ENCODE results near the gene CPNE2.
"Not testable (repeated sequence)": the region's sequence is repeated elsewhere in the genome, so short reads cannot be mapped to it uniquely, and the experiment has no call there.

The CPNE2 gene

DNA sequence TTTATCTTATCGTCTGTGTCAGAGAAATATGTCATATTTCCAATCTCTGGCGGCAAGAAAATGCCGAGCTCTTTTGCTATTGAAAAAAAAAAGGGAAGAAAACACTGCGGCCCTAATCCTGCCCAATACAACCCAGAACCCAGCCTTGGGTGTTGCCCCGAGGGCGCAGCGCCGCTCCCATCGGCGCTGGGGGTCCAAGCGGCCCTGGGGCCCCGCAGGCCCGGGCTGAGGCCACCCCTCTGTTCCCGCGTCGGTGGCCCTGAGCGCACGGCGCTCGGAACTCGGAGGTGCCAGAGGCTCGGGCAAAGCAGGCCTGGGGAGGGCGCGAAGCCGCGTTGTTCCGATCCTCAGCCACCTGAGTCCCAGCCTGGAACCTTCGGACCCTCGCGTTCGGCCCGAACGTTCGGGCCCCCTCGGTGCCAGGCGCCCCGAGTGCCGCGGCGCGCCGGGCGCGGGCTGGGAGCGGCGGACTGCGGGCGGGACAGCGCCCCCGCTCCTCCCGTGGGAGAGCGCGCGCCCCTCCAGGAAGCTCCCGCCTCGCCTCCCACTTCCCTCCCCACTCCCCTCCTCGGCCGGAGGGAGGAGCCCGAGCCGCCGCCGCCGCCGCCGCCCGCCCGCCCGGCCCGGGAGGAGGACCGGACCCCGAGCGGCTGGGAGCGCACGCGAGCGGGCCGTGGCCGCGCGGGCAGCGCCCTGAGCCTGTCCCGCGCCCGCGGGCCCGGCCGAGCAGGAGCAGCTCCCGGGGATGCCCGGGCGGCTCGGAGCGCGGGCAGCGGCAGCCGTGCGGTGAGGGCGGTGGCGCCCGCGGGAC is at the start of gene CPNE2:
CPNE2 (plus strand) TSS at position 609 of the 811 bp plus-strand sequence. CDS start 18,160 bp downstream, outside the sequence.
- no peak for DNase-seq

DNA sequence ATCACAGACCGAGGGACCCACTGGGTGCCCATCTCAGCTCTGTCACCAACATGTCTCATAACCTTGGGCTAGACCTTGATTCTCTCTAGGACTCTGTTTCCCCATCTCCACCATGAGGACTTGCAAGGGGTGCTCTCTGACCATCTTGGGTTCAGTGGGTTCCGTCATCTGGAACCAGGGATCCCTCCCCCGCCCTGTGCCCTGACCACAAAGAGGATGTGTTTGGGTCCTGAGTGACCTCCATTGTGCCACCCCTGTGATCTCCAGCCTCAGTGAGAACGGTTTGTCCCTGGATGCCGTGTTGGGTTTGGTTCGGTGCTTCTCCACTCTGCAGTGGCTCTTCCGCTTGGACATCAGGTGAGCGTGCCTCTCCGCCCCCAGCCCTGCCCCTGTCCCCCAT is 49.1 kb upstream of the CPNE2 start:
- DNase-seq: no peak

DNA sequence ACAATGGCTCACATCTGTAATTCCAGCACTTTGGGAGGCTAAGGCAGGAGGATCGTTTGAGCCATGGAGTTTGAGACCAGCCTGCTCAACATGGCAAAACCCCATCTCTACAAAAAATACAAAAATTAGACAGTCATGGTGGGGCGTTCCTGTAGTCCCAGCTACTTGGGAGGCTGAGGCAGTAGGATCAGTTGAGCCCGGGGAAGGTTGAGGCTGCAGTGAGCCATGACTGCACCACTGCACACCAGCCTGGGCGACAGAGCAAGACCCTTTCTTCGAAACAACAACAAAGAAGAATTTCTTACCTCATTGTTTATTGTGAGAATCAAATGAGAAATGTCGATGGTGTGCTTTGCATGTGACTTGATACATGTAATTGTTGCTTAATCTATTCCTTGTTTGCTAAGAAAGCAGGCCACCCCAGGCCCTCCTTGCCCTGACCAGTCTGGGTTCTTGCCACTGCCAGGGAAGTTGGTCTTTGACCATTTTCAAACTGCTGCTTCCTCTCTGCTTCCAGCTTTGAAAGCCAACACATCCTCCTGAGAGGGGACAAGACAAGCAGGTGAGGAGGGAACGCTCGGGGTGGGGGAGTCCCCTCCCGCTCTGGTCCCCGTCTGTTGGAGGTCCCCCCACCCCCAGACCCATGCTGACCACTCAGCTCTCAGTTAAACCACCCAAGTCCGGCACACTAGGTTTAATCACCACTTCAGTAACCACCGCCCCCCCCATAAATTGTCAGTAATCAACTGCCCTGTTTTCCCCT is 47.3 kb upstream of the CPNE2 start:
- no peak for DNase-seq

DNA sequence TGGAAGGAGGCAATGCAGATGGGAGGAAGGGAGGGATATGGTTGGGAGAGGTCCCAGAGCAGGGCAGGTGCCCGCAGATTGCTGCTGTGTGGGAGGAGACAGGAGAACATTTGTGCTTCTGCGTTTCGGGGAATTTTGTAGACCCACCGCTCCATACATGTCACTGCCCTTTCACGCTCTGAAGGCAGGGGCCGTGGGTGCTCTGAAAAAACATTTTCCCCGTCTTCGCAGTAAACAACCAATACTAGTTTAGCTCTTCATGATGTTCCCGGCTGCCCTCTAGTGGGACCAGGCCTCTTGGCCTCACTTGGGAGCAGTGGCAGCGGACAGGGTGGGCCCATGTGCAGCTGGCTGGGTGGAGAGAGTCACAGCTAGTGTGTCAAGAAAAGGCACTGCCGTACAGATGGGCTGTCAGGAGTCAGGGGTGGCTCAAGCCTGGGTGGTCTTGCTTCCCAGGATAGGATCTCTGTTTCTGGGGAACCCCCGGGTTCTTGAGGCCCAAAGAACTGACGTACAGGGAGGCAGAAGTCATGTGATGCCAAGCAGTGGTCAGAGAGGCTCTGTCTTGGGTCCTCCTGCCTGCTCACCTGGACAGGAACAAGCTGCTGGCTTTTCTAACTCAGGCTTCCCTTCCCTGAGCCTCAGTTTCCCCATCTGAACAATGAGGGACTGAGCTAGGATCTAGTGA is 46.5 kb upstream of the CPNE2 start:
- no peak for DNase-seq

DNA sequence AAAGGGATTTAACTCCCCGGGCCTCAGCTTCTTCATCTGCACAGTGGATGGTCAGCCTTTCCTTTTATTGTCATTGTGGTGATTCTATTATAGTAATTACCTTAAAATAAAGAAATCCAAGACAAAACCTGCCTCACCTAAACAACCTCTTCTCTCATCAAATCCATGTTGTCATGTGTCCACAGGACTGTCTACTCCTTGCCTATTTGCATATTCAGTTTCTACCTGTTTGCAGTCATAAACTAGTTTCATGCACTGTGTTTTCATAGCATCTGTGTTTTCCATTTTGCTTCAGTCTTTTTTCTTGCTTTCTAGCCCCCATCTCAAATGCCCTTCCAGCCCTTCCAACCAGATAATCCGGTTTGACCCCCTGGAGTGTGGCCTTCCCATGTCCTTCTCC is 44.3 kb upstream of the CPNE2 start:
- DNase-seq: no peak

DNA sequence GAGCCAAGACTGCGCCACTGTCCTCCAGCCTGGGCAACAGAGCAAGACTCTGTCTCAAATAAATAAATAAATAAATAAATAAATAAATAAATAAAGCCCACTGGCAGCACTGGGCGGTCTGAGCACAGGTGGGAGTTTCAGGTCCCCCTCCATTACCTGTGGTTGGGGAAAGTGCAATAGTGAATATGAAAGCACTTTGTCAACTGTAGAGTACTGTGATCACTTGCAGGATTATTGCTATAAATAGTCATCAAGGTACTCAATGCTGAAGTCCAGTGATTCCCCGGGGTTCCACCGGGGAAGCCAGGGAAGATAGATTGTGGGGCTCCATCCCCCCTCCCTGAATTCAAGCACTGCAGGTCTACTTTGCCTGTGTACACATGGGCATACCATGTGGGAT is 42.7 kb upstream of the CPNE2 start:
- no peak for DNase-seq

DNA sequence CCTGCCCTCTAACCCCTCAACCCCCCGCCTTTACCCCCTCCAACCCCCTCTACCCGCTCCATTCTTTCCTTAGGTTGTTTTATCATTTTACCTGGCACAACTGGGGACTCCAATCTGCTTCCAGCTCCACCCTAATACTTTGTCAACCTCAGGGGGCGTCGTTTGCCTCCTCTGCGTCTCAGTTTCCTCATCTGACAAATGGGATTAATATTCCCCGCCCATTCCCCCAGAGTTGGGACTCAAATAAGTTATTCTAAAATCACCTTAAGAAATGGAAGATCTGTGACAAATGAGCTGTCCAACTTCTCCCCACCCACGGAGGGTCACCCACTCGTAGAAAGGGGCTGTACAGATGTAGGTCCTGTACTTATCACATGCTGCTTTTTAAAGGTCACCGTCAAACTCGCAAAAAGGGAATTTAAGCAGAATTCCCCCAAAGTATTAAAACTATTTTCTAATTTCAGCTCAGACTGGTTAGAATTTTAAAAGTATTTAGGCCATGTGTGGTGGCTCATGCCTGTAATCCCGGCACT is 40.6 kb upstream of the CPNE2 start:
- no peak for DNase-seq

DNA sequence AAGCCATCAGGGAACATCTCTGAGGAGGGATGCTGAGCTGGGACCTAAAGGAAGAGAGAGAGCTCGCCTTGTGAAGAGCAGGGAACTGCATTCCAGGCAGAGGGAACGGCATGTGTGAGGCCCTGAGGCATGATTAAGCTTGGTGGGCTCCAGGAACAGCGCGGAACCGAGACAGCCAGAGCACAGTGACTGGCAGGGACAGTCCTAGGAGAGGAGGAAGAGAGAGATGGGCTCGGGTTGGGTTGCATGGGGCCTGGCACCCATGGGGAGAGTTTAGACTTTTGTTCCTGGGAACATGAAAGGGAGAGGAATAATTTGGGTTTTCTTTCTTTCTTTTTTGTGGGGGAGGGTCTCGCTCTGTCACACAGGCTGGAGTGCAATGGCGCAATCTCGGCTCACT is 39.2 kb upstream of the CPNE2 start:
- DNase-seq: no peak

DNA sequence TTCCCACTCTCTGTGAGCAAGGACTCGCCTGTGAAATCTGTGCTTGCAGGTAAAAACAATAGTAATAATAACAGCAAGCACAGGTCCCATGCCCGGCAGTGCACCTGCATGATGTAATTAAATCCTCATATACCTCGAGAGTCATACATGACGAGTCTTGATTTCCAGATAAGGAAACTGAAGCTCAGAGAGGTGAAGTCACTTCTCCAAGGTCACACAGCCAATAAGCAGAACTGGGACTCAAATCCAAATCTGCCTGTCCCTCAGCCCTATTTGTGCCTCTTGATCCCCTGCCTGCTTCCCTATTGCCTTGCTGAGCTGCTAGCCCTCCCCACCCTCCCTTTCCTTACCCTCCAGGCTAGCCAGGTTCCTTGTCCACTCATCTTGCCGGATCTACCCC is 38.0 kb upstream of the CPNE2 start:
- DNase-seq: no peak

DNA sequence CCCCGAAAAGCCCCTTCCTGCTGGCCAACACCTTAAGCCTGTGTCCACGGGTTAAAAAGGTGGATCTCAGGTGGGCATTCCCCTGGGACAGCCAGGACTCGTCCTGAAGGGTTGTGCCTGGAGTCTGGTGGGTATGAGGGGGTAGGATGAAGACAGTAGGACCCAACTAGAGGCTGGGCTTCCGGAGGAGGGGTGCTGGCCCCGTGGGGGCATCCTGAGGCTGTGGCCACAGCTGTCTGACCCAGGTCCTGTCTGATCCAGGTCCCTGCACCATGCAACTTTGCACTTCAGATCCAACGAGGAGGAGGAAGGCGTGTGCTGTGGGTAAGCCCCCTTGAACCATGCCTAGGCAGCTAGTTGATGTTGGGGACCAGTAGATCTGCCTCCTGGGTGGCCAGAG is 37.6 kb upstream of the CPNE2 start:
- DNase-seq: no peak

DNA sequence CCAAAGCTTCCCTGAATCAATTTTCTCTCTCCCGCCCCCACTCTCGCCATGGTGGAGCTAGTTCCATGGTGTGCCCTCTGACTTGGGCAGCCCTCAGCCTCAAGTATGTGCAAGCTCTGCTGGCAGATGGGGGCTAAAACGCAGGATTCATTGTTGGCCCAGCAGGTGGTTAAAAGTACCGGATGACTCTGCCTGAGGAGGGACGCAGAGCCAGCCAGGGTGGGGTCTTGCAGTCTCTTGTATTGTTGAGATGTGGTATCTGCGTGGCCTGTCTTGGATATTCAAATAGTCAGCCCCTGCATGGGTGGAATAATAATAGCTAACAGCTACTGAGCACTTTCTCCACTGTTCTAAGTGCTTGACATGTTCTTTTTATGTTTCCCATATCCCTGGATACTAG is 36.7 kb upstream of the CPNE2 start:
- DNase-seq: no peak

DNA sequence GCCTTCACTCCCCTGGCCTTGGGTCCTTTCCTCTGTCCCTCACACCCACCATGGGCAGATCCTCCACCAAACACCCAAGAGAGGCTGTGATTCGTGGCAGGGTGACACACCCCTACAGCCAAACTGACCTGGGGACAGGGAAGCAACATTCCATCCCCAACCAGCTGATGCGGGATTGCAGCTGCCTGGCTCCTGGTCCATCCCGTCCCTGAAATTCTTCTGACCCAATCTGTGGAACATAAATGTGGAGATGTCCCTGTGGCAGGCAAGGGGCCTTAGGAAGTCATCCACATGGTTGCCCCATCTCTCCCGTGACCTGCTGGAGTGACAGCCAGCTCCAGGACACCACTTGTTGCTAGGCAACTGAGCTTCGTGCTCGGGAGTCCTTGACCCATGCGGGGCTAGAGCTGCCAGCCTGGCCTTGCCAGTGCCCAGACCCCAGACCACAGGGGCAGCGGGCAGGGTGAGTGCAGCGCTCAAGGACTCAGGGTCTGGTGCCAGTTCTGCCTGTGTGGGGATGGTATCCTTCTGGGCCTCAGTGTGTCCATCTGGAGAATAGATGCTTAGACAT is 34.0 kb upstream of the CPNE2 start:
- DNase-seq: no peak

DNA sequence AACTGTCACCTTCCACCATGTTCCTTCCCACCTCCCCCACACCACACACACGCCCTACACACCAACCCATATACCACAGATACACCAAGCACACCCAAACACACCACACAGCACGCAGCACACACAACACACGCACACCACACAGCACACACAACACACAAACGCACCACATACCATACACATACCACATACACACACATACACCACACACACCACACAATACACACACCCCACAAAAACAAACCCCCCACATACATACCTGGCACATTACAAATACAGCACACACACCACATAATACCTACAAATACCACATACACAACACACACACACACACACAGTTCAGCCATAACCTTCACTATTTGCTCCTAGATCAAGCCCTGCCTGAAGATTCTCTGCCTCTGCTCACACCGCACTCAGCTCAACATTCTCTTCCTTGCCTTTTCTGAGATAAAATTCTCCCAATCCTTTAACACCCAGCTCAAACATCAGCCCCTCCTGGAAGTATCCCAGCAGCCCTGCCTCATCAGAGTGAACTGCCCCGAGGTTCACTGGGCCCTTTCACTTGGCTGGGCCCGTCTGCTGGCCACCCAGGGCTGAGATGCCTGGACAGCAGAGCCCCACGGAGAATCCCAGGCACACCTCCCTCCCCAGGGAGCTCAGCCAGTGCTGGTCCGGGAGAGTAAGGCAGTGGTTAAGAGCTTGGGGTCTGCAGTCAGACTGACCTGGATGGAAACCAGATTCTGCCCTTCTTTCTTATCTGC is 31.9 kb upstream of the CPNE2 start:
- DNase-seq: no peak

DNA sequence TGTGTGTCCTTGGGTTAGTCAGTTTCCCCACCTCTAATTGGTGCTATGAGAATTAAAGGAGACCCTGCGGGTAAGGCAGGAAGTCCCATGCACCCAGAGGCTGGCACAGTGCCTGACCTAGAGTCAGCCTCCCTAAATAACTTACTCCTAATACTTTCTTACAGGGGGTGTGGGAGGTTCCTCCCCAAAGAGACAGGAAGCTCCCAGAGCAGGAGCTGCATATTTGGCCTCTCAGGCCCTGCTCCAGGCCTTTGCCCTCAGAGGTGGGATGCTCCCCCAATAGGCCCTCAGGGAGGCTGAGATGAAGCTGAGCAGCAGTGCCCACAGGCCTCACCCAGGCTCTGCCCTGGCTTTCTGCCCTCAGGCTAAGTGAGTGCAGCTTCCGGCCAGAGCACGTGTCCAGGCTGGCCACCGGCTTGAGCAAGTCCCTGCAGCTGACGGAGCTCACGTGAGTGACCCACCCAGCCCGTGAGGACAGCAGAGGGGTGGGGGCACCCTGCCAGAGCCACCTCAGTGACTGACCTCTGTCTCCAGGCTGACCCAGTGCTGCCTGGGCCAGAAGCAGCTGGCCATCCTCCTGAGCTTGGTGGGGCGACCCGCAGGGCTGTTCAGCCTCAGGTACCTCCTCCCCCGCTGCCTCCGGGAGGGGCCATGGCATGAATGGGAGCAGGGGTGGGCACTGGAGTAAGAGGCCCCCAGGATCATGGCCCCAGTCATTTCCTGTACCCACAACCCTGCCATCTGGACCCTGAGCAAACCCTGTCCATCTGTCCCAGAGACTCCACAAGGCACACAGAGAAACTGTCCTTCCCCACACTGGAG is 31.1 kb upstream of the CPNE2 start:
- DNase-seq: no peak

DNA sequence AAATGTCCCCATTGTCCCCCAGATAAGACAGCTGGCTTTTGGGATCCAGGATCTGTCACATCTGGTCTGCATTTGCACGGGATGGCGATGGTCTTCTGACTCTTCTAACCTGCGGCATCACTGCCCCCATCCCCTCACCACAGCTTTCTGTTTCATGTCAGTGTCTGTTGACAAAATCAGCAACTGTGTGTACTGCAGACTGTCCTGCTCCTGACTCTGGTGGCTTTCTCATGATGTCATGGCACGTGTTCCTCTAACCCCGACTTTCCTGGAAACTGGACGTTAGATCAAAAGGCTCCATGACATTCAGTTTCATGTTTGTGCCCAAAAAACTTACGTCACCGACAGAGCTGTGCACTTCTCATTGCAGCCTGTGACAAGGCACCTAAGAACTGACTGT is 30.1 kb upstream of the CPNE2 start:
- DNase-seq: no peak

DNA sequence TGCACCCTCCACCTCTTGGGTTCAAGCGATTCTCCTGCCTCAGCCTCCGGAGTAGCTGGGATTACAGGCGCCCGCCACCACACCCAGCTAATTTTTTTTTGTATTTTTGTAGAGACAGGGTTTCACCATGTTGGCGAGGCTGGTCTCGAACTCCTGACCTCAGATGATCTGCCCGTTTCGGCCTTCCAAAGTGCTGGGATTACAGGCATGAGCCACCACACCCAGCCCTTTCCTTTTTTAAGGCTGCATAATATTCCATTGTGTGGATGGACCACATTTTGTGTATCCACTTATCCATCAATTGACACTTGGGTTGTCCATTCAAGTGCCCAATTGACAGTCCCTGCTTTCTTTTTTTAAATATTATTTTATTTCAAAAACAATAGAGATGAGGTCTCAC is 29.2 kb upstream of the CPNE2 start:
- not testable (repeated sequence) for DNase-seq

DNA sequence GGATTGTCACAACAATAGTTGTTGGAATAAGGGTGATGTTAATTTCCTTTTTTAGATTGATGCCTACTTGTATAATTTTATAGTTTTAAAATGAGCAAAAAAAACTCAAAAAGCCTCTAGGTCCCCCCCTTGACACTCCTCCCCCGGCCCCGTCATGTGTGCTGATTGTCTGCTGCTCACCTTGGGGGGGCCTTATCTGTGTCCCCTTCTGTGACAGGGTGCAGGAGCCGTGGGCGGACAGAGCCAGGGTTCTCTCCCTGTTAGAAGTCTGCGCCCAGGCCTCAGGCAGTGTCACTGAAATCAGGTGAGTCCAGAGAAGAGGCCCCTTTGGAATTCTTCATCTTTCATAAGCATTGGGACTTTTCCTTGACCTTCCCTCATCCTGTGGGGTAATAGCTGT is 27.4 kb upstream of the CPNE2 start:
- DNase-seq: no peak

DNA sequence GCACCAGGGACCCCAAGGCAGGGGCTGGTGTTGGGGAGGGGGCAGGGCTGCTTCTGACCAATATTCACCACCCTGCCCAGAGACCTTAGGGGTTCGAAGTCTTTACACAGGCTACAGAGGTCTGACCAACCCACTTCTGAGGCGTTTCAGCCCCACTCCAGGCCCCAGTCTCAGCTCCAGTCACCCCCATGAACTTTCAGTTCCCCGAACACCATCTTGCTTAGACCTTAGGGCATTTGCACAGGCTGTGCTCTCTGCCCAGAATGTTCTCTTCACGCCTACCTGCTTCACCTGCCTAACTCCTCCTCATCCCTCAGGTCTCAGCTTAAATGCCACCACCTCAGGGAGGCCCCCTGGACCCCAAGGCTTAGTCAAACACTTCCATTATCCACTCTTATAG is 25.8 kb upstream of the CPNE2 start:
- DNase-seq: no peak

DNA sequence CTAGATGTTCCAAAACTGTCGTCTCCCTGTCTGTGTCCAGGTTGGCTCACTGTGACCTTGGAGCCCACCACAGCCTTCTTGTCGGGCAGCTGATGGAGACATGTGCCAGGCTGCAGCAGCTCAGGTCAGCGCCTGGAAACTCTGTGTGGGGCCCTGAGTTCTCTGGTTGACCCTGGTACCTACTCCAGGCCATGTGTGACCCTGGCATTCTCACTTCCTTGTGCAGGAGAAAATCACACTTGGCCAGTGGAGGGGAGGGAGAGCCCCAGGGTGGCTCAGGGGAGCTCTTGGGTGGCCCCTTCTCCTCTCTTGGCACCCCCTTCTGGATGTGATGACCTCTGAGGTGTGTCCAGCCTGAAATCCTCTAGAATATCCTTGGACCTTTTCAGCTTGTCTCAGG is 25.0 kb upstream of the CPNE2 start:
- no peak for DNase-seq

DNA sequence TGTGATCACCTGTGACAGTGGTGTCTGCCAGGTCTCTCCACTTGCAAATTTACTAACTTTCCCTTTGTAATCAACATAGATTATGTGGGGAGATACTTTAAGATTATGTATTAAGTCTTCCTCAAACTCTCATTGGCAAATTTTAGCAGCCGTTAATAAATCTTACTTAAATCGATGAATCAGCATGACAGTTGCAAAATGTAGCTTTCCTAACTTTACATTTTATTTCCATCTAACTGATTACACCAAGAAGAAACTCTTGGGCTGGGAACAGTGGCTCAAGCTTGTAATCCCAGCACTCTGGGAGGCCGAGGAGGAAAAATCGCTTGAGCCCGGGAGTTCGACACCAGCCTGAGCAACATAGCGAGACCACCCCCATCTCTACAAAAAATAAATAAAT is 23.3 kb upstream of the CPNE2 start:
- no peak for DNase-seq

DNA sequence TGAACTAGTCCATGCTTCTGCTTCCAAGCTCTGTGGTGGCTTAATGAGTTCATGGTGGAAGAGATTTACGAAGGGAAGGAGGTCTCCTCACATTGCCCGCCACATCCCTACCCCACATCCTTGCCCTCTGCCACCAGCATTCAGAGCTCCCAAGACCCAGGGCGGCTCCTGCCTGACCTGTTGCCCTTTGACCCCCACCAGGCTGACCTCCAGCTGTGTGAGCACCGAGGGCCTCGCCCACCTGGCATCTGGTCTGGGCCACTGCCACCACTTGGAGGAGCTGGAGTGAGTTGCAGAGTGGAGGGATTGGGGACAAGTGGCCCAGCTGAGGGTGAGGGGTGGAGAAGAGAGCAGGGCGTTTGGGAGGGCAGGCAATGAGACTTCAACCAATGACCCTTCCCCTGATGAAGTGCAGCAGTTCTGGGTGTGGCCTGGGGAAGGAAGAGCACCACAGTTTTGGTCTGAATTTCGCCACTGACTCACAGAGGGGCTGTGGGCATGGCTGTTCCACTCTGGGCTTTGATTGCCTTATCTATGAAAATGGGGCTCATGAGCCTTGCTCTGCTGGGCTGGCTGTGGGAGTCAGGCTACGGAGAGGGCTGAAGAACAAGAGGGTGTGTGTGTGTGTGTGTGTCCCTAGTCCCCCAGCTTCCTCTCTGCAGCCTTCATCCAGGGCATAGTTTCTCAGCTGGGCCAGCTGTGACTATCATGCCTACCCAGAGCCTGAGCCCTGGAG is 22.6 kb upstream of the CPNE2 start:
- no peak for DNase-seq
